Choroid plexus epithelial cell (primary cell): ENCODE measurements around the gene FOXK1.
A peak's percentile ranks its signal among the peaks of the same experiment; 100 is the strongest.

Source experiments
- DNase-seq: peaks from one replicate; pipeline ENCODE4 v3.0.0-alpha.2; 2010; ENCODE audit warnings: low read depth
- H3K4me3 ChIP-seq: 2 replicates; pipeline ENCODE4 v1.5.1; 2011; ENCODE audit warnings: low read depth, mild to moderate bottlenecking, control low read depth, low read length, moderate library complexity
- TF ChIP-seq, protein P1 (sequence below): conservative IDR thresholded peaks from 2 replicates; pipeline ENCODE4 v1.5.1; 2011; ENCODE audit warnings: low read depth, mild to moderate bottlenecking, control low read depth, inconsistent platforms, low read length, moderate library complexity

The FOXK1 gene

DNA sequence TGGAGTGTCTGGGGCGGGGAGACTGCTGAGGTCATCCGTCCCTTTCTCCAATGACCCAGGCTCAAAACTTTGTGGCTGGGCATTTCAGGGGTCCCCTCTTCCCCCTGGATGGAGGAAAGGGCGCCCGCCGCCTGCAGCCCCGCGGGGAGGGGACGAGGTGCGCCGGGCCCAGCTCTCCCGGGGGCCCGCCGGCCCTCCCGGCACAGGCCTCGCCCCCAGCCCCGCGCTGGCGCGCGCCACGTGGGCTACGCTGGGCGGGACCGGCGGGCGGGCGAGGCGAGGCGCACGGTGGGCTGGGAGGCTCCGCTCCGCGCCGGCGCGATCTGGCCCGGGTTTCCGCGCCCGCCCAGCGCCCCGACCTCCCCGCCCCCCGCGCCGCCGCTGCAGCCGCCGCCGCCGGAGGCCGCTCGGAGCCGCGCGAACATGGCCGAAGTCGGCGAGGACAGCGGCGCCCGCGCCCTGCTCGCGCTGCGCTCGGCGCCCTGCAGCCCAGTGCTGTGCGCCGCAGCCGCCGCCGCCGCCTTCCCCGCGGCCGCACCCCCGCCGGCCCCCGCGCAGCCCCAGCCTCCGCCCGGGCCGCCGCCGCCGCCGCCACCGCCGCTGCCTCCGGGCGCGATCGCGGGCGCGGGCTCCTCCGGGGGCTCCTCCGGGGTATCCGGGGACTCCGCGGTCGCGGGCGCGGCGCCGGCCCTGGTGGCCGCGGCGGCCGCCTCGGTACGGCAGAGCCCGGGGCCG lies at the start of gene FOXK1:
TSS of gene FOXK1 (plus strand) at position 410 of the 735 bp plus-strand sequence. CDS start at position 424, 14 bp downstream.
- TF ChIP-seq, protein P1, sequence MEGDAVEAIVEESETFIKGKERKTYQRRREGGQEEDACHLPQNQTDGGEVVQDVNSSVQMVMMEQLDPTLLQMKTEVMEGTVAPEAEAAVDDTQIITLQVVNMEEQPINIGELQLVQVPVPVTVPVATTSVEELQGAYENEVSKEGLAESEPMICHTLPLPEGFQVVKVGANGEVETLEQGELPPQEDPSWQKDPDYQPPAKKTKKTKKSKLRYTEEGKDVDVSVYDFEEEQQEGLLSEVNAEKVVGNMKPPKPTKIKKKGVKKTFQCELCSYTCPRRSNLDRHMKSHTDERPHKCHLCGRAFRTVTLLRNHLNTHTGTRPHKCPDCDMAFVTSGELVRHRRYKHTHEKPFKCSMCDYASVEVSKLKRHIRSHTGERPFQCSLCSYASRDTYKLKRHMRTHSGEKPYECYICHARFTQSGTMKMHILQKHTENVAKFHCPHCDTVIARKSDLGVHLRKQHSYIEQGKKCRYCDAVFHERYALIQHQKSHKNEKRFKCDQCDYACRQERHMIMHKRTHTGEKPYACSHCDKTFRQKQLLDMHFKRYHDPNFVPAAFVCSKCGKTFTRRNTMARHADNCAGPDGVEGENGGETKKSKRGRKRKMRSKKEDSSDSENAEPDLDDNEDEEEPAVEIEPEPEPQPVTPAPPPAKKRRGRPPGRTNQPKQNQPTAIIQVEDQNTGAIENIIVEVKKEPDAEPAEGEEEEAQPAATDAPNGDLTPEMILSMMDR: no peak
- DNase-seq: peak; percentile 74
- H3K4me3 ChIP-seq: peak within 1 kb of the TSS; percentile 86

DNA sequence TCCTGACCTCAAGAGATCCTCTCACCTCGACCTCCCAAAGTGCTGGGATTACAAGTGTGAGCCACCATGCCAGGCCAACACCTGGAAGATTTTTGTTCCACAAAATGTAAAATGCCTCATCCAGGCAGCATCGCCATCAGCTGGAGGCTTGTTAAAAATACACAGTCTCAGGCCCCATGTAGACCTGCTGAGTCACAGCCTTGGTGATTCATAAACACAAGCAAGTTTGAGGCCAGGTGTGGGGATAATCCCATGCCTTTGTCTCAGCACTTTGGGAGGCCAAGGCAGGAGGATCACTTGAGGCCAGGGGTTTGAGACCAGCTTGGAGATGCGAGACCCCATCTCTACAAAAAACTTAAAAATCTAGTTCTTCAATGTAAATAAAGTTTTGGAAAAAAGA lies 49.1 kb upstream of the FOXK1 start:
- no peak overlapping the region for H3K4me3 ChIP-seq
- DNase-seq: peak; percentile 55
- TF ChIP-seq, protein P1: no peak

DNA sequence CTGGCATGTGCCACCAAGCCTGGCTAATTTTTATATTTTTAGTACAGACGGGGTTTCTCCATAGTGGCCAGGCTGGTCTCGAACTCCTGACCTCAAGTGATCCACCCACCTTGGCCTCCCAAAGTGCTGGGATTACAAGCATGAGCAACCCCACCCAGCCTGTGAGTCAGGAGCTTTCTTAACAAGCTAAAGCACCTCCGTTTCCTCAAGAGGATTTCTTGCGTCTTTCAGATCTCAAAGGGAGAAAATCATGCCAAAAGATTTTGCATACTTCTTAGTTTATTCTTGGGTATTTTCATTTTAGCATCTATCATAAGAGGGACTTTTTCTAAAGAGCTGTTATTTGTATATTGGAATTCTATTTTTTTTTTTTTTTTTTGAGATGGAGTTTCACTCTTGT lies 47.9 kb upstream of the FOXK1 start:
- TF ChIP-seq, protein P1: no peak
- no peak overlapping the region for H3K4me3 ChIP-seq
- DNase-seq: peak; percentile 50

DNA sequence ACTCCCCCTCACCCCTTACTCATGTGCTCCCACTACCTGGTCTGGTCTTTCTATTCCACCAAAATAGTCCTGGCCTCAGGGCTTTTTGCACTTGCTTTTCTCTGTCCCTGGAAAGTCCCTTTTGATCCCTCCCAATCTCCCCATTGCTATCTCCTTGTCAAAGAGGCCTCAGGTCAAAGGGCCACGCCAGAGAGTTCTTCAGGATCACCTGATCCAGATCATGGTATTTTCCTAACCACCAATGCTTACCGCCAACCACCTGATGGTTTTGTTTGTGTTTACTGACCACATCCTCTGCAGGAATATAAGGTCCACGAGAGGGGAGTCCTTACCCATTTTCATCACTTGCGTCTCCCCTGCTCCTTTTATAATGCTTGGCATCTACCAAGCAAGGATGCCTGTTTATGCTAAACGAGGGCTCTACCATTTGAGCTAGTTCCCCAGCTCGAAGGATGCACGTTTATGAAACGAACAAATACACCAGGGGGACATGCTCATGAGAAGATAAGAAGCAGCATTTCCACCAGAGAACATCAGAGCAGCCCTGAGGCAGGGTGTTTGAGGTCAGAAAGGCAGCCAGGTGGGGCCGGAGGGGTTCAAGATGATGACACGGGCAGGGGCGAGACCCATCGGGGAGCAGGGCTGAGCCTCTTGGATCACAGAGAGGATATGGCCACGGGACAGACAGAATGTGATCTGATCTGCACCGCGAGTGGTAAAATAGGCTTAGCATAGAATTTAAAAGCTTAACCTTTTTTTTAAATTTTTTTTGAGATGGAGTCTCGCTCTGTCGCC lies 43.1 kb upstream of the FOXK1 start:
- TF ChIP-seq, protein P1: no peak
- DNase-seq: no peak
- no peak overlapping the region for H3K4me3 ChIP-seq

DNA sequence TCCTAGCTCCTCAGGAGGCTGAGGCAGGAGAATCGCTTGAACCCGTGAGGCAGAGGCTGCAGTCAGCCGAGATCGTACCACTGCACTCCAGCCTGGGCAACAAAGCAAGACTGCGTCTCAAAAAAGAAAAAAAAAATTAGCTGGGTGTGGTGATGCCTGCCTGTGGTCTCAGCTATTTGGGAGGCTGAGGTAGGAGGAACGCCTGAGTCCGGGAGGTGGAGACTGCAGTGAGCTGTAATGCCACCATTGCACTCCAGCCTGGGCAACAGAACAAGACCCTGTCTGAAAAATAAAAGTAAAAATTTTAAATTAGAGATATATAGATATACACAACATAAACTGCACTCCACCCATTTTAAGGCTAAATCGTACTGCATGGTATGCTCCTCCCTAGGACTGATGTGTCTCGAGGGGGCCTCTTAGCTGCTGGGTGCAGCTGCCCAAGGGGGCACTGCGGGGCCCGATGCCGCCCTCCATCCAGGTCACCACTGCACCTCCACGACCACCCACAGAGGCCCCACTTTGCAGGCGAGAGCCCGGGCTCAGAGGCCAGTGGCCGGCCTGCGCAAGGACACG lies 40.9 kb upstream of the FOXK1 start:
- TF ChIP-seq, protein P1: no peak

DNA sequence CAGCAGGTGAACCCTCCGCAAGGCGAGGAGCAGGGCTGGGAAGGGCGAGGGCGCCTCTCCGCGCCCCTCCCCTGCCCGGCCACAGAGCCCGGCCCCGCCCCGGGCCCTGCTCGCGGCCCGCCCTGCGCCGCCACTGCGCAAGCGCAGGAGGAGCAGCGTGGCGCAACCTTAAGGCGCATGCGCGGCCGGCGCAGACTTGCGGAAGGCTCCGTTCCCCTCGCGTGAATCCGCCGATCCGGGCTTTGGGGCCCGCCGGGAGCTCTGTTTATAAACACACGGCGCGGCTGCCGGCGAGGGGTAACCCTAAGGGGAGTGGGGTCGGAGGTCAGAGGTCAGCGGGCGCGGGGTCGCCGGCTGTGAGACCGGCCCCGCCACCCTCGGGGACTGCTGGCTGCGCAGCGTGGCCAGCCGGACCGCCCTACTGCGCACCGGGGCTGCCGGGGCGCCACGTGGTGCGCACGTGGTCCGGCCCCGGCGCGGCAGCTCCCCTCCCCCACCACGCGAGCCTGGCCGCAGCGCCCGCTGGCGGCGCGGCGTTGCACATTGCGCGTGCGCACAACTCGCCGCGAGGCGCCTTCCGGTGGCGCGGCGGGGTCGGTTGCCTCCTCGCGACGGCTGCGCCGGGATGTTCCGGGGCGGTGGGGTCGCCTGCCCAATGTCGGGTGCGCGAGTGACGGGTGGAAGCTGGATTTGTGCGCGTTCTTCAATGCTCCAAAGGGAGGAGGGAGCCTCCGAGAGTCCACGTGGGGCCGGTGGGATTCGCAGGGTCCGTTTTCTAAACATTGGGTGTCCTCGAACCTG lies 40.2 kb upstream of the FOXK1 start:
- peak overlapping the region; percentile 70 for H3K4me3 ChIP-seq
- DNase-seq: peak; percentile 95
- TF ChIP-seq, protein P1: no peak

More for the DNA sequence above, 40.9 kb upstream of the FOXK1 start:
- DNase-seq: no peak
- peak overlapping the region; percentile 66 for H3K4me3 ChIP-seq
